ENCODE measurements around the gene C1QTNF6. TPM values are rescaled to one million over a fixed set of nuclear protein-coding genes. Genes with fewer than 3 reads are reported as not detected.

Gene C1QTNF6
- polyA plus RNA-seq, 1 of the 3 experiments (the other 2 are of a cell fraction): 47.7 TPM

GRCh38 chr22:37169406-37169805 is 18.6 kb downstream of the C1QTNF6 start:
- Histone ChIP-seq H3K9ac (no peak overlapping the region), H3K9me3 (no peaks in the 10 kb centered on the region), H3K36me3 (replicated peaks in 1 of 2; ENCODE audit: control insufficient read depth in 1 of 2, insufficient read depth in 2 of 2, low read length in 1 of 2) (no peaks in the 10 kb centered on the region), H4K20me1 (ENCODE audit: insufficient read depth) (no peaks in the 10 kb centered on the region), H3K27ac (ENCODE audit: low read depth in 2 of 2, low read length in 1 of 2) (no peak overlapping the region), H3K79me2 (ENCODE audit: insufficient read depth) (no peaks in the 10 kb centered on the region), H2AFZ (ENCODE audit: low read depth) (no peak overlapping the region), H3K27me3 (ENCODE audit: insufficient read depth) (no peaks in the 10 kb centered on the region), H3K4me2 (no peak overlapping the region), H3K4me3 (ENCODE audit: low read depth in 2 of 2, low read length in 1 of 2) (no peak overlapping the region), H3F3A (replicated peaks; ENCODE audit: insufficient read depth) (no peaks in the 10 kb centered on the region), H3K9me2 (no peaks in the 10 kb centered on the region), H3K4me1 (ENCODE audit: control insufficient read depth in 1 of 2, insufficient read depth in 2 of 2, low read depth in 1 of 2, low read length in 1 of 2) (peaks cover 0 to 17% of the 10 kb centered on the region in 2 experiments; a peak in 1 of 4 replicates)
- CTCF ChIA-PET: interaction anchor here (19.4 kb wide), 1 partner anchor 30 kb away, joined by 190 read pairs; no protein-coding TSS in a partner anchor
- 85% methylated on average over 7 of the region's 8 CpGs for WGBS (ENCODE audit: low lambda C conversion rate)
- POLR2A ChIA-PET: no interaction called here
- DNase-seq: no peak
- TF ChIP-seq TAF1 (IDR thresholded peaks at IDR 0.05; ENCODE audit: borderline replicate concordance, low read depth, low read length) (no peak), CTCF (IDR thresholded peaks at IDR 0.05) (no peak), FOXJ3 (CRISPR knock-in tag; IDR thresholded peaks at IDR 0.05) (no peak), PBX3 (IDR thresholded peaks at IDR 0.05) (no peak), USF1 (IDR thresholded peaks at IDR 0.05; ENCODE audit: borderline replicate concordance, low read depth) (no peak), JUND (IDR thresholded peaks at IDR 0.05) (no peak), ZBTB33 (IDR thresholded peaks at IDR 0.05; ENCODE audit: borderline replicate concordance, low read depth) (no peak), GATA2 (CRISPR knock-in tag; IDR thresholded peaks at IDR 0.05) (no peak), RCOR1 (IDR thresholded peaks at IDR 0.05; ENCODE audit: low read length) (no peak), TCF12 (IDR thresholded peaks at IDR 0.05) (no peak), SMC3 (IDR thresholded peaks at IDR 0.05; ENCODE audit: low read depth, low read length) (no peak), RAD21 (IDR thresholded peaks at IDR 0.05; ENCODE audit: low read length) (no peak), SIN3A (IDR thresholded peaks at IDR 0.05; ENCODE audit: borderline replicate concordance, low read depth, low read length) (no peak), RFX5 (IDR thresholded peaks at IDR 0.05; ENCODE audit: low read length) (no peak), NFIC (IDR thresholded peaks at IDR 0.05; ENCODE audit: borderline replicate concordance) (no peak), RXRA (IDR thresholded peaks at IDR 0.05; ENCODE audit: borderline replicate concordance, low read depth) (no peak), CHD2 (IDR thresholded peaks at IDR 0.05; ENCODE audit: low read length, partially characterized antibody) (no peak), ELF1 (IDR thresholded peaks at IDR 0.05) (no peak), FOXM1 (IDR thresholded peaks at IDR 0.05; ENCODE audit: low read depth) (no peak), IRF3 (IDR thresholded peaks at IDR 0.05; ENCODE audit: low read depth, low read length) (no peak)
